Peyer's patch (tissue), 4 donors: ENCODE measurements around the gene CPVL. TPM values are rescaled to one million over a fixed set of nuclear protein-coding genes. Genes with fewer than 3 reads are reported as not detected.
"Not testable (repeated sequence)": the region's sequence is repeated elsewhere in the genome, so short reads cannot be mapped to it uniquely, and the experiment has no call there.

Source experiments
- DNase-seq, 3 donors: peaks; one replicate each; pipeline ENCODE4 v3.0.0-alpha.2; 2017 to 2019
- H3K27ac ChIP-seq, 4 donors: fragments of 200-600 bp; sonication (generic); one replicate each; pipeline ENCODE4 v1.5.1; 2016 to 2019
- H3K27me3 ChIP-seq, 2 donors: fragments of 200-600 bp; sonication (generic); one replicate each; pipeline ENCODE4 v1.5.1; 2019
- H3K36me3 ChIP-seq, 3 donors: fragments of 200-600 bp; sonication (generic); one replicate each; pipeline ENCODE4 v1.5.1; 2016 to 2019
- H3K4me1 ChIP-seq, 4 donors: fragments of 200-600 bp; sonication (generic); one replicate each; pipeline ENCODE4 v1.5.1; 2016 to 2019
- H3K4me3 ChIP-seq, 4 donors: fragments of 200-600 bp; sonication (generic); 1 replicate in 3 of 4; 2 replicates in 1 of 4; pipeline ENCODE4 v1.5.1; 2016 to 2019; ENCODE audit warnings: mild to moderate bottlenecking in 1 of 4
- H3K9me3 ChIP-seq, 4 donors: fragments of 200-600 bp; sonication (generic); one replicate each; pipeline ENCODE4 v1.5.1; 2016 to 2019; ENCODE audit warnings: mild to moderate bottlenecking in 1 of 4
- CTCF ChIP-seq, 6 experiments: fragments of 450-650 bp in 4 of 6; fragments of 200-600 bp in 2 of 6; sonication (generic) in 1 of 6; IDR thresholded peaks; one replicate each; pipeline ENCODE4 v1.5.1; 2017 to 2019; ENCODE audit warnings: antibody characterized with exemption in 6 of 6, mild to moderate bottlenecking in 3 of 6, moderate library complexity in 1 of 6
- POLR2A ChIP-seq, 2 donors: fragments of 450-650 bp; IDR thresholded peaks; one replicate each; pipeline ENCODE4 v1.5.1; 2017; ENCODE audit warnings: antibody characterized with exemption in 2 of 2, mild to moderate bottlenecking in 2 of 2, moderate library complexity in 2 of 2
- total RNA-seq, 4 donors: library from RNA; depleted of rRNA; stranded (reverse); fragments of >200 nt; gene quantifications; one replicate each; pipeline ENCODE4 v1.1.0, GENCODE V29; 2016

CPVL gene
- total RNA-seq, 4 donors from 2014 or later: 2.5 to 16.5 (median 8.0) TPM

GRCh38 chr7:29116361-29117200 lies 29.8 kb downstream of the CPVL start:
- Histone ChIP-seq H3K4me1 (no peaks in the 10 kb centered on the region), H3K27ac (peak overlapping the region in 1 of 4 donors; percentile 52), H3K4me3 (no peak overlapping the region), H3K9me3 (no peaks in the 10 kb centered on the region), H3K36me3 (no peaks in the 10 kb centered on the region), H3K27me3 (no peaks in the 10 kb centered on the region)
- TF ChIP-seq CTCF (IDR thresholded peaks at IDR 0.05) (no peak), POLR2A (IDR thresholded peaks at IDR 0.05) (no peak)
- no peak for DNase-seq

DNA sequence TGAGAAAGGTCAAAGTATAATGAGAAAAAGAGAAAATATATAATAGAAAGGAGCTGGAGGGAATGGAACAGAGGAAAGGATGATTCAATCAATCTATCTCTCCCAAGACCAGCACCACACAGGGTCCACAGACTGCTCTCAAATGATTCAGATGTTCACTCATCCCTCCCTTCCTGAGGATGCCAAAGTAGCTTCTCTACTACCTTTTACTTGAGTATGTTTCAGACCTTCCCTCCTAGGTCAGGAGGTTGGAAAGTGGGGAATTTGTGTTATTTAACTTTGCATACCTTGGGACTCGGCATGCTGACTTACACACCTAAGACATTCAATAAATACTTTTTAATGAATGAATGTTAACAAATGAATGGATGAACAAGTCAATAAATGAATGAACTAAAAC lies 30.6 kb downstream of the CPVL start:
- Histone ChIP-seq H3K9me3 (no peaks in the 10 kb centered on the region), H3K4me1 (no peaks in the 10 kb centered on the region), H3K36me3 (no peaks in the 10 kb centered on the region), H3K27me3 (no peaks in the 10 kb centered on the region), H3K27ac (peak overlapping the region in 1 of 4 donors; percentile 52), H3K4me3 (no peak overlapping the region)
- no peak for TF ChIP-seq CTCF (IDR thresholded peaks at IDR 0.05)
- no peak for TF ChIP-seq POLR2A (IDR thresholded peaks at IDR 0.05)
- no peak for DNase-seq

- no peak for TF ChIP-seq POLR2A (IDR thresholded peaks at IDR 0.05)
- no peak for TF ChIP-seq CTCF (IDR thresholded peaks at IDR 0.05)
- no peaks in the 10 kb centered on the region for H3K27me3 ChIP-seq
- H3K4me3 ChIP-seq: no peak overlapping the region
- H3K27ac ChIP-seq: no peak overlapping the region
- no peak for DNase-seq
- no peaks in the 10 kb centered on the region for H3K36me3 ChIP-seq
- H3K4me1 ChIP-seq: no peaks in the 10 kb centered on the region
- H3K9me3 ChIP-seq: no peaks in the 10 kb centered on the region
Measured at GRCh38 chr7:29115130-29115687, 31.1 kb downstream of the CPVL start.

GRCh38 chr7:29114266-29114665 lies 32.1 kb downstream of the CPVL start:
- H3K27ac ChIP-seq, H3K4me1 ChIP-seq, H3K4me3 ChIP-seq, H3K9me3 ChIP-seq, DNase-seq, H3K36me3 ChIP-seq, H3K27me3 ChIP-seq: not testable (repeated sequence)

- Histone ChIP-seq H3K4me3 (no peak overlapping the region), H3K27me3 (no peaks in the 10 kb centered on the region), H3K9me3 (no peaks in the 10 kb centered on the region), H3K4me1 (no peaks in the 10 kb centered on the region), H3K27ac (no peak overlapping the region), H3K36me3 (no peaks in the 10 kb centered on the region)
- peak in 4 of 6 experiments; percentile 24 to 61 (median 56) for TF ChIP-seq CTCF (IDR thresholded peaks at IDR 0.05)
- TF ChIP-seq POLR2A (IDR thresholded peaks at IDR 0.05): no peak
- peak in 1 of 3 donors; percentile 50 for DNase-seq
Measured at GRCh38 chr7:29113384-29114102, 32.8 kb downstream of the CPVL start.

GRCh38 chr7:29112721-29113120 lies 33.6 kb downstream of the CPVL start:
- Histone ChIP-seq H3K27me3 (no peaks in the 10 kb centered on the region), H3K9me3 (no peaks in the 10 kb centered on the region), H3K27ac (no peak overlapping the region), H3K4me1 (no peaks in the 10 kb centered on the region), H3K36me3 (no peaks in the 10 kb centered on the region), H3K4me3 (no peak overlapping the region)
- no peak for TF ChIP-seq CTCF (IDR thresholded peaks at IDR 0.05)
- no peak for TF ChIP-seq POLR2A (IDR thresholded peaks at IDR 0.05)
- no peak for DNase-seq
